Measurements from ENCODE around the gene CTRB1. TPM values are rescaled to one million over a fixed set of nuclear protein-coding genes. Genes with fewer than 3 reads are reported as not detected.
"Not testable (repeated sequence)": the region's sequence is repeated elsewhere in the genome, so short reads cannot be mapped to it uniquely, and the experiment has no call there.

CTRB1 gene
- total RNA-seq, 3 donors from 2014 or later = 0.67 to 0.76 TPM; not detected in 1

GRCh38 chr16:75265911-75266701 is 47.3 kb downstream of the CTRB1 start:
- TF ChIP-seq CTCF (IDR thresholded peaks at IDR 0.05) = no peak
- intact Hi-C loops (cut with DNase I, micrococcal nuclease) = no loop called here
- peak overlapping the region; percentile 80 for H3K4me3 ChIP-seq
- no peaks in the 10 kb centered on the region for H3K36me3 ChIP-seq (ENCODE audit: low read depth)
- H3K9me3 ChIP-seq = no peaks in the 10 kb centered on the region
- DNase-seq = peak; percentile 72 to 84 (median 78)
- H3K4me1 ChIP-seq (ENCODE audit: low read depth) = peaks cover 53% of the 10 kb centered on the region
- ATAC-seq = peak; percentile 56

- DNase-seq (peak in 1 of 3 donors; percentile 40), ATAC-seq (no peak)
- Histone ChIP-seq H3K4me1 (ENCODE audit: low read depth) (peaks cover 44% of the 10 kb centered on the region), H3K9me3 (no peaks in the 10 kb centered on the region), H3K4me3 (no peak overlapping the region), H3K36me3 (ENCODE audit: low read depth) (no peaks in the 10 kb centered on the region)
- TF ChIP-seq CTCF (IDR thresholded peaks at IDR 0.05) = no peak
- intact Hi-C loops (cut with DNase I, micrococcal nuclease) = no loop called here
Observed at GRCh38 chr16:75266738-75267630, 48.2 kb downstream of the CTRB1 start.

GRCh38 chr16:75267631-75268264 is 49.0 kb downstream of the CTRB1 start:
- Histone ChIP-seq H3K4me3 (no peak overlapping the region), H3K36me3 (ENCODE audit: low read depth) (no peaks in the 10 kb centered on the region), H3K4me1 (ENCODE audit: low read depth) (peaks cover 38% of the 10 kb centered on the region), H3K9me3 (no peaks in the 10 kb centered on the region)
- DNase-seq (peak; percentile 81 to 86 (median 82)), ATAC-seq (peak; percentile 89)
- TF ChIP-seq CTCF (IDR thresholded peaks at IDR 0.05) = no peak
- intact Hi-C loops (cut with DNase I, micrococcal nuclease) = no loop called here

GRCh38 chr16:75269358-75269757 is 50.6 kb downstream of the CTRB1 start:
- H3K4me3 ChIP-seq; intact Hi-C loops (cut with DNase I, micrococcal nuclease); DNase-seq; H3K36me3 ChIP-seq (ENCODE audit: low read depth); ATAC-seq; H3K9me3 ChIP-seq: not testable (repeated sequence)
- peaks cover 22% of the 10 kb centered on the region for H3K4me1 ChIP-seq (ENCODE audit: low read depth)

- H3K9me3 ChIP-seq = no peaks in the 10 kb centered on the region
- no peaks in the 10 kb centered on the region for H3K36me3 ChIP-seq (ENCODE audit: low read depth)
- TF ChIP-seq CTCF (IDR thresholded peaks at IDR 0.05) = no peak
- intact Hi-C loops (cut with DNase I, micrococcal nuclease) = no loop called here
- ATAC-seq (no peak), DNase-seq (no peak)
- peaks cover 11% of the 10 kb centered on the region for H3K4me1 ChIP-seq (ENCODE audit: low read depth)
- H3K4me3 ChIP-seq = no peak overlapping the region
Observed at GRCh38 chr16:75271441-75272096, 52.8 kb downstream of the CTRB1 start.

All from mucosa of descending colon (tissue), 3 donors.